Measurements from ENCODE around the gene CCAR1. TPM values are rescaled to one million over a fixed set of nuclear protein-coding genes. Genes with fewer than 3 reads are reported as not detected.
"Not testable (repeated sequence)": the region's sequence is repeated elsewhere in the genome, so short reads cannot be mapped to it uniquely, and the experiment has no call there.

The CCAR1 gene
- polyA plus RNA-seq, 4 donors = 33.9 to 78.7 (median 54.7) TPM

DNA sequence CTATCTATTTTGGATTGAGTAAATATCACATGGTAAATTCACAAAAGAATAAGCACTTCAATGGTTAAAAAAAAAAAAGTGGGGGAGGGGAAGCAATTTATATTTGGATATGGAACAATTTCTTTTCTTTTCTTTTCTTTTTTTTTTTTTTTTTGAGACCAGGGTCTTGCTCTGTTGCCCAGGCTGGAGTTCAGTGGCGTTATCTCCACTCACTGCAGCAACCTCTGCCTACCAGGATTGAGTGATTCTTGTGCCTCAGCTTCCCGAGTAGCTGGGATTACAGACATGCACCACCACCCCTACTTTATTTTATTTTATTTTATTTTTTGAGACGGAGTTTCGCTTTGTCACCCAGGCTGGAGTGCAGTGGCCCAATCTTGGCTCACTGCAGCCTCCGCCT lies 12.1 kb upstream of the CCAR1 start:
- H3K4me3 ChIP-seq (ENCODE audit: low read depth in 1 of 3, low read length in 3 of 3); H3K36me3 ChIP-seq (ENCODE audit: control insufficient read depth in 3 of 3, insufficient read depth in 2 of 3, low read depth in 1 of 3, low read length in 3 of 3); H3K9me3 ChIP-seq (ENCODE audit: control insufficient read depth in 2 of 2, insufficient read depth in 1 of 2, low read depth in 1 of 2, low read length in 1 of 2); DNase-seq; H3K27me3 ChIP-seq (ENCODE audit: control insufficient read depth in 3 of 3, insufficient read depth in 3 of 3, low read length in 3 of 3); FAIRE-seq; H3K4me1 ChIP-seq (ENCODE audit: control insufficient read depth in 3 of 3, insufficient read depth in 2 of 3, low read depth in 1 of 3, low read length in 2 of 3); H3K27ac ChIP-seq (ENCODE audit: low read depth in 1 of 3, low read length in 2 of 3): not testable (repeated sequence)
- WGBS, 3 donors = 81 to 94% (median 91%) methylated on average over 5 of the region's 5 CpGs

DNA sequence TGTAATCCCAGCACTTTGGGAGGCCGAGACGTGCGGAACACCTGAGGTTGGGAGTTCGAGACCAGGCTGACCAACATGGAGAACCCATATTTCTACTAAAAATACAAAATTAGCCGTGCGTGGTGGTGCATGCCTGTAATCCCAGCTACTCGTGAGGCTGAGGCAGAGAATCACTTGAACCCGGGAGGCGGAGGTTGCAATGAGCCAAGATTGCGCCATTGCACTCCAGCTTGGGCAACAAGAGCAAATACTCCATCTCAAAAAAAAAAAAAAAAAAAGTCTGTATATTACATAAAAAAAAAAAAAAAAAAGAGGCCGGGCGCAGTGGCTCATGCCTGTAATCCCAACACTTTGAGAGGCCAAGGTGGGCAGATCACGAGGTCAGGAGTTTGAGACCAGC lies 8.0 kb upstream of the CCAR1 start:
- not testable (repeated sequence) for H3K9me3 ChIP-seq (ENCODE audit: control insufficient read depth in 2 of 2, insufficient read depth in 1 of 2, low read depth in 1 of 2, low read length in 1 of 2); H3K36me3 ChIP-seq (ENCODE audit: control insufficient read depth in 3 of 3, insufficient read depth in 2 of 3, low read depth in 1 of 3, low read length in 3 of 3); H3K4me1 ChIP-seq (ENCODE audit: control insufficient read depth in 3 of 3, insufficient read depth in 2 of 3, low read depth in 1 of 3, low read length in 2 of 3); H3K27ac ChIP-seq (ENCODE audit: low read depth in 1 of 3, low read length in 2 of 3); H3K27me3 ChIP-seq (ENCODE audit: control insufficient read depth in 3 of 3, insufficient read depth in 3 of 3, low read length in 3 of 3); H3K4me3 ChIP-seq (ENCODE audit: low read depth in 1 of 3, low read length in 3 of 3); FAIRE-seq; DNase-seq
- 94 to 98% (median 94%) methylated on average over 11 to 13 of the region's 13 CpGs for WGBS, 3 donors

DNA sequence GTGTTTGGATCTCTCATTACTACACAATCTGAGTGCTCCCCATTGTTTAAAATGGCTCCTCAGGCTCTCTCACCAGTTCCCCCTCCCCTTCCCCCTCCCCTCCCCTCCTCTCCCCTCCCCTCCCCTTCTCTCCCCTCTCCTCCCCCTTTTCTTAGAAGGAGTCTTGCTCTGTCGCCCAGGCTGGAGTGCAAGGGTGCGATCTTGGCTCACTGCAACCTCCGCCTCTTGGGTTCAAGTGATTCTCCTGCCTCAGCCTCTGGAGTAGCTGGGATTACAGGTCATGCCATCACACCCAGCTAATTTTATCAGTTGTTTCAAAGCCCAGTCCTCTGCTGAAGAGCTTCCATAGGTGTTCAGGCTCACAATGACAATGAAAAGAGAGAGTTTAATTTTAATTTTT lies 3.6 kb upstream of the CCAR1 start:
- H3K4me3 ChIP-seq (ENCODE audit: low read depth in 1 of 3, low read length in 3 of 3) = no peak overlapping the region
- peaks cover 0 to under 1% (median 0%) of the 10 kb centered on the region in 3 donors for H3K36me3 ChIP-seq (ENCODE audit: control insufficient read depth in 3 of 3, insufficient read depth in 2 of 3, low read depth in 1 of 3, low read length in 3 of 3)
- H3K27me3 ChIP-seq (ENCODE audit: control insufficient read depth in 3 of 3, insufficient read depth in 3 of 3, low read length in 3 of 3) = no peaks in the 10 kb centered on the region
- DNase-seq = no peak
- H3K9me3 ChIP-seq (ENCODE audit: control insufficient read depth in 2 of 2, insufficient read depth in 1 of 2, low read depth in 1 of 2, low read length in 1 of 2) = no peaks in the 10 kb centered on the region
- H3K4me1 ChIP-seq (ENCODE audit: control insufficient read depth in 3 of 3, insufficient read depth in 2 of 3, low read depth in 1 of 3, low read length in 2 of 3) = peaks cover 0 to 3% (median 0%) of the 10 kb centered on the region in 3 donors
- H3K27ac ChIP-seq (ENCODE audit: low read depth in 1 of 3, low read length in 2 of 3) = no peak overlapping the region
- WGBS, 3 donors = 84 to 100% methylated on average over 2 to 3 of the region's 3 CpGs; no CpG with 5 or more reads in 1 of the 3 donors
- FAIRE-seq = no peak

DNA sequence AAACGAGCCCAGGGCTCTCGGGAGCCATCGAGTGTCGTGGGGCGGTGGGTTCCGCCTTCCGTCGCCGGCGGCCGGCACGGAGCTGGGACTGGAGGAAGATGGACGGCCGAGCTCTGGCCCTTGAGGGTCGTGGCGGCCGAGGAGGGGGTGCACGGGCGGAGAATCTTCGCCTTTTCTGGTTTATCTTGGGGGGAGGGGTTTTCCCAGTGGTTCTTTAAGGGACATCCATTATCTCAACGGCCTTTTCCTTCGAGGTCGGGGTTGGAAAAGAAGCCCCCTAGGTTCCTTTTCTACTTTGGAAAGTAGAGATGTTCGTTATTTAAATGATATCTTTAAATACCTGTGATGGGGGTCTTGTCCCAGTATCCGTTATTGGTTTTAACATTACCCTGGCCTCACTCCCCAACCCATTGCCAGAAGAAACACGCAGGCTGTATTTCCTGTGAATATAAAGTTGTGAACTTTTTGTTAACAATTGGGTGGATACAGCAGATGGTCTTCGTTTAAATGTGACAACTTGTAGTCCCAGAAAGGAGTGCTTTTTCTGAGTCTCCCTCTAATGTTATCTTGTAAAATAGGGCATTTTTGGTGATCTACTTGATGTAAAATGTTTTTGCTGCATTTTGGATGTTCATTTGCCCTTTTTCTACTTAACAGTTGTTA lies 765 bp downstream of the CCAR1 start:
- Histone ChIP-seq H3K9me3 (ENCODE audit: control insufficient read depth in 2 of 2, insufficient read depth in 1 of 2, low read depth in 1 of 2, low read length in 1 of 2) (no peaks in the 10 kb centered on the region), H3K27me3 (ENCODE audit: control insufficient read depth in 3 of 3, insufficient read depth in 3 of 3, low read length in 3 of 3) (no peaks in the 10 kb centered on the region), H3K27ac (ENCODE audit: low read depth in 1 of 3, low read length in 2 of 3) (peak overlapping the region; percentile 73 to 97 (median 77)), H3K4me1 (ENCODE audit: control insufficient read depth in 3 of 3, insufficient read depth in 2 of 3, low read depth in 1 of 3, low read length in 2 of 3) (peaks cover 0 to 6% (median 0%) of the 10 kb centered on the region in 3 donors), H3K36me3 (ENCODE audit: control insufficient read depth in 3 of 3, insufficient read depth in 2 of 3, low read depth in 1 of 3, low read length in 3 of 3) (peaks cover 0 to 36% (median 3%) of the 10 kb centered on the region in 3 donors), H3K4me3 (ENCODE audit: low read depth in 1 of 3, low read length in 3 of 3) (peak overlapping the region; percentile 90 to 97 (median 93))
- DNase-seq = no peak
- WGBS, 3 donors = 0 to 1% (median 1%) methylated on average over 23 to 27 of the region's 27 CpGs
- no peak for FAIRE-seq

DNA sequence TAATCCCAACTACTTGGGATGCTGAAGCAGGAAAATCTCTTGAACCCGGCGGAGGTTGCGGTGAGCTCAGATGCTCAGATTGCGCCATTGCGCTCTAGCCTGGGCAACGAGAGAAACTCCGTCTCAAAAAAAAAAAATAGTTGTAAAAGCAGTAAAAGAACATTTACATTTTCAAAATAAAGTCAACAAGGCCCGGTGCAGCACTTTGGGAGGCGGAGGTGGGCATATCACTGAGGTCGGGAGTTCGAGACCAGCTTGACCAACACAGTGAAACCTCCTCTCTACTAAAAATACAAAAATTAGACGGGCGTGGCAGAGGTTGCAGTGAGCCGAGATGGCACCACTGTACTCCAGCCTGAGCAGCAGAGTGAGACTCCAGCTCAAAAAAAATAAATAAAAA lies 4.0 kb downstream of the CCAR1 start:
- no peak for FAIRE-seq

DNA sequence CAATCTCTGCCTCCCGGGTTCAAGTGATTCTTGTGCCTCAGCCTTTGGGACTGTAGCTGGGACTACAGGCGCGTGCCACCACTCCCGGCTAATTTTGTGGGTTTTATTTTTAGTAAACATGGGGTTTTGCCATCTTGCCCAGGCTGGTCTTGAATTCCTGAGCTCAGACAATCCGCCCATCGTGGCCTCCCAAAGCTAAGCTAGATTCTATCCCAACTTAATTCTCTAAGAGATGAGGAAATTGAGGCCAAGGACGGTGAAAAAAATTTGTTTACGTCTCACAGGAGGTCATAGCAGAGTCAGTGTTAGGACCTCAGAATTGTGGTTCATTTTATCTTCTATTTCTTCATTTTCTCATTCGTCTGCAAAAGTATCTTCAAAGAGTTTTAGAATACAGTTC lies 6.1 kb downstream of the CCAR1 start:
- WGBS, 3 donors = 90 to 95% (median 92%) methylated on average over 9 of the region's 9 CpGs
- Histone ChIP-seq H3K4me1 (ENCODE audit: control insufficient read depth in 3 of 3, insufficient read depth in 2 of 3, low read depth in 1 of 3, low read length in 2 of 3) (peaks cover 0 to 6% (median 0%) of the 10 kb centered on the region in 3 donors), H3K27ac (ENCODE audit: low read depth in 1 of 3, low read length in 2 of 3) (no peak overlapping the region), H3K27me3 (ENCODE audit: control insufficient read depth in 3 of 3, insufficient read depth in 3 of 3, low read length in 3 of 3) (no peaks in the 10 kb centered on the region), H3K4me3 (ENCODE audit: low read depth in 1 of 3, low read length in 3 of 3) (no peak overlapping the region), H3K9me3 (ENCODE audit: control insufficient read depth in 2 of 2, insufficient read depth in 1 of 2, low read depth in 1 of 2, low read length in 1 of 2) (no peaks in the 10 kb centered on the region), H3K36me3 (ENCODE audit: control insufficient read depth in 3 of 3, insufficient read depth in 2 of 3, low read depth in 1 of 3, low read length in 3 of 3) (peaks cover 9 to 68% (median 13%) of the 10 kb centered on the region in 3 donors)
- FAIRE-seq (no peak), DNase-seq (no peak)

More for the DNA sequence above, 4.0 kb downstream of the CCAR1 start:
- WGBS, 3 donors = 94 to 95% (median 94%) methylated on average over 14 of the region's 14 CpGs
- H3K9me3 ChIP-seq (ENCODE audit: control insufficient read depth in 2 of 2, insufficient read depth in 1 of 2, low read depth in 1 of 2, low read length in 1 of 2) = no peaks in the 10 kb centered on the region
- peaks cover 2 to 56% (median 11%) of the 10 kb centered on the region in 3 donors for H3K36me3 ChIP-seq (ENCODE audit: control insufficient read depth in 3 of 3, insufficient read depth in 2 of 3, low read depth in 1 of 3, low read length in 3 of 3)
- H3K4me3 ChIP-seq (ENCODE audit: low read depth in 1 of 3, low read length in 3 of 3) = no peak overlapping the region
- H3K27me3 ChIP-seq (ENCODE audit: control insufficient read depth in 3 of 3, insufficient read depth in 3 of 3, low read length in 3 of 3) = no peaks in the 10 kb centered on the region
- peaks cover 0 to 6% (median 0%) of the 10 kb centered on the region in 3 donors for H3K4me1 ChIP-seq (ENCODE audit: control insufficient read depth in 3 of 3, insufficient read depth in 2 of 3, low read depth in 1 of 3, low read length in 2 of 3)
- DNase-seq = no peak
- no peak overlapping the region for H3K27ac ChIP-seq (ENCODE audit: low read depth in 1 of 3, low read length in 2 of 3)

DNA sequence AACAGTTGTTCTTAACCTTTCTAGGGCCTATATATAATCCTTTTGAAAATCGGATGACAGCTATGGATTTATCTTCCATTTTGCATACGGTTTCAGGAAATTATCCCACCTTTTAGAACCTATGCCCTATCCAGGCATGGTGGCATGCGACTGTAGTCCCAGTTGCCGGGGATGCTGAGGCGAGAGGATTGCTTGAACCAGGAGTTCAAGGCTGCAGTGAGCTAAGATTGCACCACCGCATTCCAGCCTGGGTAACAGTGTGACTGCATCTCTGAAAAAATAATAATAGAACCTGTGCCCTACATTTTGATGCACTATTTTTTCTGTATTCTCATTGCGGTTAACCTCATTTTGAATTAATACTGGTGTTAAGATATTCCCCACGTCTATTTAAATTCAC lies 11.6 kb downstream of the CCAR1 start:
- FAIRE-seq (no peak), DNase-seq (no peak)
- peaks cover 11 to 68% (median 23%) of the 10 kb centered on the region in 3 donors for H3K36me3 ChIP-seq (ENCODE audit: control insufficient read depth in 3 of 3, insufficient read depth in 2 of 3, low read depth in 1 of 3, low read length in 3 of 3)
- no peak overlapping the region for H3K27ac ChIP-seq (ENCODE audit: low read depth in 1 of 3, low read length in 2 of 3)
- no peaks in the 10 kb centered on the region for H3K4me1 ChIP-seq (ENCODE audit: control insufficient read depth in 3 of 3, insufficient read depth in 2 of 3, low read depth in 1 of 3, low read length in 2 of 3)
- no peak overlapping the region for H3K4me3 ChIP-seq (ENCODE audit: low read depth in 1 of 3, low read length in 3 of 3)
- H3K9me3 ChIP-seq (ENCODE audit: control insufficient read depth in 2 of 2, insufficient read depth in 1 of 2, low read depth in 1 of 2, low read length in 1 of 2) = no peaks in the 10 kb centered on the region
- H3K27me3 ChIP-seq (ENCODE audit: control insufficient read depth in 3 of 3, insufficient read depth in 3 of 3, low read length in 3 of 3) = no peaks in the 10 kb centered on the region
- 93 to 95% (median 94%) methylated on average over 8 of the region's 8 CpGs for WGBS, 3 donors

DNA sequence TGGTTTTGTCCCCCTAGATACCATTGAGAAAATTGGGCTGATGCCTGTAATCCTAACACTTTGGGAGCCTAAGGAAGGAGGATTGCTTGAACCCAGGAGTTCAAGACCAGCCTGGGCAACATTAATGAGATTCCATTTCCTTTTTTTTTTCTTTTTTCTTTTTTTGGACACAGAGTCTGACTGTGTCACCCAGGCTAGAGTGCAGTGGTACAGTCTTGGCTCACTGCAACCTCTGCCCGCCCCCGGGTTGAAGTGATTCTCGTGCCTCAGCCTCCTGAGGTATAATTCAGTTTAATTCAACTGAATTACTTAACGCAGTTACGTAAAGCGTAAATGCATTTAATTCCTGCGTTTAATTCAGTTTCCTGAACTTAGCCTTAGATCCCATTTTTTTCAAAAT lies 13.3 kb downstream of the CCAR1 start:
- FAIRE-seq = no peak
- H3K9me3 ChIP-seq (ENCODE audit: control insufficient read depth in 2 of 2, insufficient read depth in 1 of 2, low read depth in 1 of 2, low read length in 1 of 2) = no peaks in the 10 kb centered on the region
- no peak overlapping the region for H3K4me3 ChIP-seq (ENCODE audit: low read depth in 1 of 3, low read length in 3 of 3)
- peaks cover 10 to 71% (median 22%) of the 10 kb centered on the region in 3 donors for H3K36me3 ChIP-seq (ENCODE audit: control insufficient read depth in 3 of 3, insufficient read depth in 2 of 3, low read depth in 1 of 3, low read length in 3 of 3)
- H3K27me3 ChIP-seq (ENCODE audit: control insufficient read depth in 3 of 3, insufficient read depth in 3 of 3, low read length in 3 of 3) = no peaks in the 10 kb centered on the region
- 93 to 96% (median 94%) methylated on average over 7 of the region's 7 CpGs for WGBS, 3 donors
- H3K4me1 ChIP-seq (ENCODE audit: control insufficient read depth in 3 of 3, insufficient read depth in 2 of 3, low read depth in 1 of 3, low read length in 2 of 3) = no peaks in the 10 kb centered on the region
- no peak overlapping the region for H3K27ac ChIP-seq (ENCODE audit: low read depth in 1 of 3, low read length in 2 of 3)
- no peak for DNase-seq

DNA sequence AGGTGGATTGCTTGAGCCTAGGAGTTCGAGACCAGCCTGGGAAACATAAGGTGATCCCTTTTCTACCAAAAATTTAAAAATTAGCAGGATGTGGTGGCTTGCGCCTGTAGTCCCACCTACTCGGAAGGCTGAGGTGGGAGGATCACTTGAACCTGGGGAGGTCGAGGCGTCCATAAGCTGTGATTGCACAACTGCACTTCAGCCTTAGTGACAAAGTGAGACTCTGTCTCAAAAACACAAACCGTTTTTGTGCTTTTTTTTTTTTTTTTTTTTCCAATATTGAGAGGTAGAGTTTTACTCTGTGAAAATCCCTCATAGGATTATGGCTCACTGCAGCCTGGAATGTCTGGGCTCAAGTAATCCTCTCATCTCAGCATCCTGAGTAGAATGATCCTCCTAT lies 14.1 kb downstream of the CCAR1 start:
- Histone ChIP-seq H3K4me1 (ENCODE audit: control insufficient read depth in 3 of 3, insufficient read depth in 2 of 3, low read depth in 1 of 3, low read length in 2 of 3) (no peaks in the 10 kb centered on the region), H3K4me3 (ENCODE audit: low read depth in 1 of 3, low read length in 3 of 3) (no peak overlapping the region), H3K27ac (ENCODE audit: low read depth in 1 of 3, low read length in 2 of 3) (no peak overlapping the region), H3K27me3 (ENCODE audit: control insufficient read depth in 3 of 3, insufficient read depth in 3 of 3, low read length in 3 of 3) (no peaks in the 10 kb centered on the region), H3K36me3 (ENCODE audit: control insufficient read depth in 3 of 3, insufficient read depth in 2 of 3, low read depth in 1 of 3, low read length in 3 of 3) (peaks cover 11 to 66% (median 23%) of the 10 kb centered on the region in 3 donors), H3K9me3 (ENCODE audit: control insufficient read depth in 2 of 2, insufficient read depth in 1 of 2, low read depth in 1 of 2, low read length in 1 of 2) (no peaks in the 10 kb centered on the region)
- DNase-seq (no peak), FAIRE-seq (no peak)
- 69 to 89% (median 87%) methylated on average over 6 of the region's 6 CpGs for WGBS, 3 donors

Data from small intestine (tissue), 7 donors.